ENCODE data around the gene C6orf62. TPM values are rescaled to one million over a fixed set of nuclear protein-coding genes. Genes with fewer than 3 reads are reported as not detected.
"Not testable (repeated sequence)": the region's sequence is repeated elsewhere in the genome, so short reads cannot be mapped to it uniquely, and the experiment has no call there.

Gene C6orf62
- total RNA-seq, 1 experiment from 2014 or later: 50.1 TPM

DNA sequence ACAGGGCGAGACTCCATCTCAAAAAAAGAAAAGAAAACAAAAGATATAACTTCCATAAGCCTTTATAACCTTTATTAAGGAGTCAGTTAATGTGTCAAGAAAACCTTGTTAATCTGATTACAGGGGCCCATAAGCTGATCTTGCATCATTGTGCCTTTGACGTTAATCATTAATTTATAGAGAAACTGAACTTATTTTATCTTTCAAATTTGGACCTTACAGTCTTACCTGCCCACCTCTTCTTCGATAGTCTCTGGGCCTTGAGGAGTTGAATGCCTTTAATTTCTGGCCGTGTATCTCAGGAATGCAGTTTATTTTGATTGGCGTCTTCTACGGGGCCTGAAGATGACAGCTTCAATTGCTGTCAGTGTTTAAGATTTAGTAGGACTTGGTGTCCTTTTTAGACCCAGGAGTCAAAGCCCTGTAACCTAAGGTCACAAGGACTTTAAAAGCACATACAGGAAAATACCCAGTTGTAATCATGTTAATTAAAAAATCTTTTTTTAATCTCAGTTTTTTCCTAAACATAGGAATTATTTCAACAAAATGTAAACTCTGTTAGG lies 46.3 kb downstream of the C6orf62 start:
- DNase-seq: no peak
- no peak overlapping the region for H3K4me3 ChIP-seq
- H3K27me3 ChIP-seq: no peaks in the 10 kb centered on the region
- no peaks in the 10 kb centered on the region for H3K9me3 ChIP-seq (replicated peaks)
- H3K27ac ChIP-seq: no peak overlapping the region
- no peaks in the 10 kb centered on the region for H3K36me3 ChIP-seq
- H3K4me1 ChIP-seq: no peaks in the 10 kb centered on the region

GRCh38 chr6:24671077-24671476 lies 47.9 kb downstream of the C6orf62 start:
- H3K27me3 ChIP-seq; H3K9me3 ChIP-seq (replicated peaks): not testable (repeated sequence)

GRCh38 chr6:24670492-24670891 lies 48.5 kb downstream of the C6orf62 start:
- not testable (repeated sequence) for H3K4me1 ChIP-seq; H3K9me3 ChIP-seq (replicated peaks); H3K36me3 ChIP-seq; H3K4me3 ChIP-seq; DNase-seq; H3K27ac ChIP-seq; H3K27me3 ChIP-seq

More at GRCh38 chr6:24671077-24671476, 47.9 kb downstream of the C6orf62 start:
- H3K4me3 ChIP-seq, DNase-seq, H3K27ac ChIP-seq, H3K36me3 ChIP-seq, H3K4me1 ChIP-seq: not testable (repeated sequence)

- no peaks in the 10 kb centered on the region for H3K4me1 ChIP-seq
- DNase-seq: no peak
- no peaks in the 10 kb centered on the region for H3K27me3 ChIP-seq
- no peaks in the 10 kb centered on the region for H3K9me3 ChIP-seq (replicated peaks)
- no peak overlapping the region for H3K4me3 ChIP-seq
- H3K36me3 ChIP-seq: no peaks in the 10 kb centered on the region
- no peak overlapping the region for H3K27ac ChIP-seq
These were observed 50.0 kb downstream of the C6orf62 start for GRCh38 chr6:24668997-24669361.

GRCh38 chr6:24668066-24668996 lies 50.6 kb downstream of the C6orf62 start:
- H3K27ac ChIP-seq; H3K36me3 ChIP-seq; H3K27me3 ChIP-seq; DNase-seq; H3K4me1 ChIP-seq; H3K9me3 ChIP-seq (replicated peaks): not testable (repeated sequence)
- peak overlapping the region; percentile 75 for H3K4me3 ChIP-seq

DNA sequence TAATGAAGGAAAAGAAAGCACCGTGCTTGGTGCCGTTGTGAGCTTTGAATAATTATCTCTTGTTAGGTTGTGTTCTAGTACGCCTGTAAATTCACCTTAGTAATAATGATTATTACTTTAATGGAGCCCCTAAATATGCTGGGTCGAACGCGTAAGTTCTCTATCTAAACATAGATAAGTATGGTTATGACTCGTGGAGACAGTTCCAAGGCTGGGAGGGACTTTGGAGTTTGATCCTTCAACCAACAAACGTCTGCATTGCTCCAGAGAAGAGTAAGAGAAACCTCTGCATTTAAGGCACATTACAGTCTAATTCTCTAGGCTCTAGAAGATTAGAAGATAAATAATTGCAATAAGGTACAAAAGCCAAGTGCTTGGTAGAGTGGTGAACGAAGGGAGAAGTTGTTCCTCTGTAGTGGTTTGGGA lies 51.6 kb downstream of the C6orf62 start:
- no peaks in the 10 kb centered on the region for H3K27me3 ChIP-seq
- peaks cover 5% of the 10 kb centered on the region; the same call in 1 of the 2 replicates for H3K36me3 ChIP-seq
- peak overlapping the region; percentile 75 for H3K4me3 ChIP-seq
- peak in 1 of 2 experiments; percentile 3 for DNase-seq
- H3K27ac ChIP-seq: peak overlapping the region; percentile 75
- no peaks in the 10 kb centered on the region for H3K9me3 ChIP-seq (replicated peaks)
- no peaks in the 10 kb centered on the region for H3K4me1 ChIP-seq

- Histone ChIP-seq H3K27me3 (no peaks in the 10 kb centered on the region), H3K9me3 (replicated peaks) (no peaks in the 10 kb centered on the region), H3K36me3 (peaks cover 5% of the 10 kb centered on the region; the same call in 1 of the 2 replicates), H3K4me3 (peak within 1 kb of the TSS; percentile 75), H3K4me1 (no peaks in the 10 kb centered on the region), H3K27ac (peak within 1 kb of the TSS; percentile 75)
- DNase-seq: peak; percentile 90 to 95
These were observed 52.1 kb downstream of the C6orf62 start, which contains the start of the genes ACOT13 and TDP2 for GRCh38 chr6:24666641-24667377. Gene ACOT13, plus strand, starts transcription at chr6:24667077. Its CDS starts 187 bp downstream, at chr6:24667264. Gene TDP2, minus strand, starts transcription at chr6:24666899. Its CDS starts 37 bp downstream, at chr6:24666862.

DNA sequence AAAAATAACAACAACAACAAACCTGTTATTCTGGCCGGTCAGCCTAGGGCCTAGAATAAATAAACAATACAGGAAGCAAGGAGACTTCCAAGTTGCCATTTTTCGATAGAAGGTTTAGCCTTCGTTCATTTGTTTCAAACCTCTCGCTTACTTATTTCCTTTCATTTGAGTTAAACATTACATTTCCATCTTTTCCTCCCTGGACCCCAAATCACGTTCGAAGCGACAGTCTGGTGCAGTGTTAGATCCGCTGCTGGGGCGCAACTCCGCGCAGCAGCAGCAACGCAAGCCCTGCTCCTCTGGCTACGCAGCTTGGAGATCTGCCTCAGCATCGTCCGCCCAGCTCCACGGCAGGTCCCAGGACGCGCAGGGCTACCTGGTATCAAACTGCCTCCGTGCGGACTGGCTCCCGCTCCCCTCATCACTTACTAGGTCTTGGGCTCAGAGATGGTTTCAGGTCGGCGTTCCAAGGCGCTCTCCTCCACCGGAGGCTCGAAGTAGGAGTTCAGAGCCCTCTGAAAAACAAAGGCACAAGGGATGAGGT lies 52.8 kb downstream of the C6orf62 start:
- H3K27me3 ChIP-seq: no peaks in the 10 kb centered on the region
- peak overlapping the region; percentile 75; the same call in 1 of the 2 replicates for H3K27ac ChIP-seq
- H3K9me3 ChIP-seq (replicated peaks): no peaks in the 10 kb centered on the region
- peak in 1 of 2 experiments; percentile 26 for DNase-seq
- peak overlapping the region; percentile 75 for H3K4me3 ChIP-seq
- no peaks in the 10 kb centered on the region for H3K4me1 ChIP-seq
- peaks cover 5% of the 10 kb centered on the region; the same call in 1 of the 2 replicates for H3K36me3 ChIP-seq

DNA sequence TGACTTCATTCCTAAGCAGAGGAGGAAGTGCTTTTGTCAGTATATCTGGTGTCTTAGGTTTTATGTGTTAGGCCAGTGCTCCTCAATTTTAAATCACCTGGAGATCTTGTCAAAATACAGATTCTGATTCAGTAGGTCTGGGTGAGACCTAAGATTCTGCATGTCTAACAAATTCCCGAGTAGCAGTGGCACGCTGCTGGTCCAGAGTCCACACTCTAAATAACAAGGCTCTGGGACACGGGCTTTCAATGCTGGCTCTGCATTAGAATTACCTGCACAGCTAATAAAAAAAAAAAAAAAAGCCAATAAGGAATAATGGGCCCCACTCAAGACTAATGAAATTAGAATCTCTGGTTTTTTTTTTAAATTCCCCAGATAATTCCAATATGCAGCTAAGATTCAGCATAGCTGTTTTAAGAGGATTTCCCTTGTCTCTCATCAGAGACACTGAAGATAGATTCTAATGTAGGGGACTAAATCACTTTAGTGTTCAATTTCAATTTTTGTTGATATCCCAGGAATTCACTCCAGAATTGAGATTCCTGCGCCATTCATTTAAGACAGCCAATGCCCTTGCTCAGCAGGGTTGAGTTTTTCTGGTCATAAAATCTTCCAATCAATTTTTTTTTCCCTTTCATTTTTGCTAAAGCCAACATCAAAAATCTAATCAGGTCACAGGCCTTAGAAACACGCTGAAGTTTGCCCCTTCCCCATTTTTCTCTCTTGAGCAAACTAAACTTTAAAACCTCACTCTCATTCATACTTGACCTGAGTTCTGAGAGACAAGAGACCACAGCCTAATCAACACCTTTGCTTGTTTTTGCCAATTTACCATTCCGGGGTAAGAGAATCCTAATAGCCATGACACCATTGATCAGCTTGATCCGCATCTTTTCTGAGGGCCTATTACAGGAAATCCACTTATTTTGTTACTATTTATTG lies 54.6 kb downstream of the C6orf62 start:
- no peaks in the 10 kb centered on the region for H3K27me3 ChIP-seq
- no peak for DNase-seq
- no peaks in the 10 kb centered on the region for H3K9me3 ChIP-seq (replicated peaks)
- peaks cover 5% of the 10 kb centered on the region; the same call in 1 of the 2 replicates for H3K36me3 ChIP-seq
- no peak overlapping the region for H3K4me3 ChIP-seq
- no peak overlapping the region for H3K27ac ChIP-seq
- H3K4me1 ChIP-seq: no peaks in the 10 kb centered on the region

DNA sequence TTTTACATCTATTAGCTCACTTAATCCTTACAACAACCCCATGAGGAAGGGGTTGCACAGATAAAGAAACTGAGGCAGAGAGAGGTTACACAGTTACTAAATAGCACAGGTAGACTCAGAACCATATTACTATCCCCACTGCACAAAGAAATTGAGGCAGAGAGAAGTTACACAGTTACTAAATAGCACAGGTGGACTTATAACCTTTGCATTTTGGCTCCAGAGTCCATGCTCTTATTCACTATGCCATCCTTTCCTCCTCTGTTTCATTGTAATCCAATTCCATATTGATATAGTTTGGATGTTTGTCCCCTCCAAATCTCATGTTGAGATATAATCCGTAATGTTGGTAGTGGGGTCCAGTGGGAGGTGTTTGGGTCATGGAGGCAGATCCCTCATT lies 55.8 kb downstream of the C6orf62 start:
- DNase-seq: no peak
- H3K4me3 ChIP-seq: no peak overlapping the region
- peaks cover 5% of the 10 kb centered on the region; the same call in 1 of the 2 replicates for H3K36me3 ChIP-seq

DNA sequence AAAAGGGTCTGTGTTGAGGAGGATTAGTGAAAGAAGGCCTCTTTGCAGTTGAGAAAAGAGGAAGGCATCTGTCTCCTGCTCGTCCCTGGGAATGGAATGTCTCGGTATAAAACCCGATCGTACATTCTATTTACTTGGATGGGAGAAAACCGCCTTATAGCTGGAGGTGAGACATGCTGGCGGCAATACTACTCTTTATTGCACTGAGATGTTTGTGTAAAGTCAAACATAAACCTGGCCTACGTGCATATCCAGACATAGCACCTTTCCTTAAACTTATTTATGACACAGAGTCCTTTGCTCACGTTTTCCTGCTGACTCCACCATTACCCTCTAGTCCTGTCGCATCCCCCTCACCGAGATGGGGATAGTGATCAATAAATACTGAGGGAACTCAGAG lies 56.7 kb downstream of the C6orf62 start:
- H3K36me3 ChIP-seq: peaks cover 5% of the 10 kb centered on the region; the same call in 1 of the 2 replicates
- no peaks in the 10 kb centered on the region for H3K4me1 ChIP-seq
- no peak overlapping the region for H3K27ac ChIP-seq
- no peak overlapping the region for H3K4me3 ChIP-seq
- DNase-seq: no peak
- no peaks in the 10 kb centered on the region for H3K27me3 ChIP-seq
- H3K9me3 ChIP-seq (replicated peaks): no peaks in the 10 kb centered on the region

More for the DNA sequence above, 55.8 kb downstream of the C6orf62 start:
- Histone ChIP-seq H3K4me1 (no peaks in the 10 kb centered on the region), H3K27ac (no peak overlapping the region), H3K9me3 (replicated peaks) (no peaks in the 10 kb centered on the region), H3K27me3 (no peaks in the 10 kb centered on the region)

DNA sequence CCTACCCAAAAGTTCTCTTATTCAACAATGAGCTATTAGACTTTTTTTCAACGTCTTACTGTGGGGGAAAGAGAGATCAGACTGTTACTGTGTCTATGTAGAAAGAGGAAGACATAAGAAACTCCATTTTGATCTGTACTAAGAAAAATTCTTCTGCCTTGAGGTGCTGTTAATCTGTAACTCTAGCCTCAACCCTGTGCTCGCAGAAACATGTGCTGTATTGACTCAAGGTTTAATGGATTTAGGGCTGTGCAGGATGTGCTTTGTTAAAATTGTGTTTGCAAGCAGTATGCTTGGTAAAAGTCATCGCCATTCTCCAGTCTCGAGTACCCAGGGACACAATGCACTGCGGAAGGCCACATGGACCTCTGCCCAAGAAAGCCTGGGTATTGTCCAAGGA lies 57.2 kb downstream of the C6orf62 start:
- H3K9me3 ChIP-seq (replicated peaks); H3K4me1 ChIP-seq; H3K27ac ChIP-seq; H3K4me3 ChIP-seq; DNase-seq; H3K36me3 ChIP-seq; H3K27me3 ChIP-seq: not testable (repeated sequence)

GRCh38 chr6:24660105-24660504 lies 58.8 kb downstream of the C6orf62 start:
- Histone ChIP-seq H3K36me3 (peaks cover 5% of the 10 kb centered on the region; the same call in 1 of the 2 replicates), H3K4me3 (no peak overlapping the region), H3K27ac (no peak overlapping the region), H3K27me3 (no peaks in the 10 kb centered on the region), H3K4me1 (no peaks in the 10 kb centered on the region), H3K9me3 (replicated peaks) (no peaks in the 10 kb centered on the region)
- DNase-seq: no peak

Measured in SJCRH30 (cell line).